ENCODE data around the gene TFPI.
"Not testable (repeated sequence)": the region's sequence is repeated elsewhere in the genome, so short reads cannot be mapped to it uniquely, and the experiment has no call there.

TFPI gene

GRCh38 chr2:187527262-187527661 is 27.0 kb downstream of the TFPI start:
- DNase-seq (ENCODE audit: low read depth, low spot score), result peak; percentile 66
- 0 out of 2 replicates have a peak, but pooled peaks cover under 1% of the 10 kb centered on the region for H3K36me3 ChIP-seq (ENCODE audit: insufficient read depth, low read length)
- peak overlapping the region; percentile 32; the same call in 1 of the 2 replicates for H3K4me3 ChIP-seq
- H3K9ac ChIP-seq (ENCODE audit: insufficient read length), result peak overlapping the region; percentile 1
- TF ChIP-seq EZH2 (IDR thresholded peaks at IDR 0.05), result no peak
- no peak for TF ChIP-seq FOXP2 (optimal IDR thresholded peaks at IDR 0.05; ENCODE audit: control extremely low read depth, extremely low read length, insufficient read depth)
- TF ChIP-seq POLR2AphosphoS5 (IDR thresholded peaks at IDR 0.05; ENCODE audit: borderline replicate concordance, low read depth, low read length), result no peak; the same call in 1 of the 2 replicates
- H3K27ac ChIP-seq, result peak overlapping the region; percentile 88
- no peaks in the 10 kb centered on the region for H3K9me3 ChIP-seq (ENCODE audit: low read depth, low read length)

GRCh38 chr2:187526792-187527191 is 27.4 kb downstream of the TFPI start:
- H3K9me3 ChIP-seq (ENCODE audit: low read depth, low read length), result no peaks in the 10 kb centered on the region
- peak overlapping the region; percentile 1 for H3K9ac ChIP-seq (ENCODE audit: insufficient read length)
- 0 out of 2 replicates have a peak, but pooled peaks cover 3% of the 10 kb centered on the region for H3K36me3 ChIP-seq (ENCODE audit: insufficient read depth, low read length)
- H3K4me3 ChIP-seq, result peak overlapping the region; percentile 32; the same call in 1 of the 2 replicates
- TF ChIP-seq FOXP2 (optimal IDR thresholded peaks at IDR 0.05; ENCODE audit: control extremely low read depth, extremely low read length, insufficient read depth) (no peak), EZH2 (IDR thresholded peaks at IDR 0.05) (no peak), POLR2AphosphoS5 (IDR thresholded peaks at IDR 0.05; ENCODE audit: borderline replicate concordance, low read depth, low read length) (no peak)
- no peak for DNase-seq (ENCODE audit: low read depth, low spot score)
- peak overlapping the region; percentile 88 for H3K27ac ChIP-seq

DNA sequence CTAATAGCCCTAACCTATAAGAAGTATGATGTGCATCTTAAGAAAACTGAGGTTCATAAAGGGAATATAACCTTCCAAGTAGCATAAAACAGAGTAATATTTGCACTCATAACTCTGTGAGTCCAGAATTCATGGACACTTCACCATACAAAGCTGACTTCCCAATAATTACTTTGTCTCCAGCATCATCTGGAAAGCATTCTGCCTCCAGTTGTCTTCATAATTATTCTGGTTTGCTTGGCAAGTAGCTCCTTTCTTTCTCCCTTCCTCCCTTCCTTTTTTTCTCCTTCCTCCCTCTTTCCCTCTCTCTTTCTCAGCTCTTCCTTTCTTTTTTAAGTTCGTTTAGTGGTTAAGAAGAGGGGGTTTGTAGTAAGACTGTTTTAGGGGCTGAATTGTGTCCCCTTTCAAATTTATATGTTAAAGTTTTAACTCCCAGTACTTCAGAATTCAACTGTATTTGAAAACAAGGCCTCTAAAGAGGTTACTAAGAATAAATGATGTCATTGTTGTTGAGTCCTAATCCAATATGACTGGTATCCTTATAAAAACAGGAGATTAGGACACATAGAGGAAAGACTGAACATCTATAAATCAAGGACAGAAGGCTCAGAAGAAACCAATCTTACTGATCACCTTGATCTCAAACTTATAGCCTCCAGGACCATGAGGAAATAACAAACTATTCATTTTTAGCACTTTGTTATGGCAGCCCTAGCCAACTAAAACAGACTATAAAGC is 28.9 kb downstream of the TFPI start:
- no peaks in the 10 kb centered on the region for H3K9me3 ChIP-seq (ENCODE audit: low read depth, low read length)
- 0 out of 2 replicates have a peak, but pooled peaks cover 3% of the 10 kb centered on the region for H3K36me3 ChIP-seq (ENCODE audit: insufficient read depth, low read length)
- no peak overlapping the region for H3K4me3 ChIP-seq
- TF ChIP-seq EZH2 (IDR thresholded peaks at IDR 0.05), result no peak
- TF ChIP-seq POLR2AphosphoS5 (IDR thresholded peaks at IDR 0.05; ENCODE audit: borderline replicate concordance, low read depth, low read length), result no peak
- TF ChIP-seq FOXP2 (optimal IDR thresholded peaks at IDR 0.05; ENCODE audit: control extremely low read depth, extremely low read length, insufficient read depth), result no peak
- no peak for DNase-seq (ENCODE audit: low read depth, low spot score)
- H3K27ac ChIP-seq, result no peak overlapping the region
- no peak overlapping the region for H3K9ac ChIP-seq (ENCODE audit: insufficient read length)

- Histone ChIP-seq H3K4me3 (no peak overlapping the region), H3K27ac (no peak overlapping the region), H3K36me3 (ENCODE audit: insufficient read depth, low read length) (peaks cover 3% of the 10 kb centered on the region; the same call in 1 of the 2 replicates), H3K9me3 (ENCODE audit: low read depth, low read length) (no peaks in the 10 kb centered on the region), H3K9ac (ENCODE audit: insufficient read length) (no peak overlapping the region)
- TF ChIP-seq EZH2 (IDR thresholded peaks at IDR 0.05), result no peak
- no peak for TF ChIP-seq FOXP2 (optimal IDR thresholded peaks at IDR 0.05; ENCODE audit: control extremely low read depth, extremely low read length, insufficient read depth)
- no peak for TF ChIP-seq POLR2AphosphoS5 (IDR thresholded peaks at IDR 0.05; ENCODE audit: borderline replicate concordance, low read depth, low read length)
- no peak for DNase-seq (ENCODE audit: low read depth, low spot score)
These were observed 30.9 kb downstream of the TFPI start for GRCh38 chr2:187523325-187523724.

GRCh38 chr2:187520121-187520624 is 34.1 kb downstream of the TFPI start:
- no peak for DNase-seq (ENCODE audit: low read depth, low spot score)
- H3K9ac ChIP-seq (ENCODE audit: insufficient read length), result no peak overlapping the region
- no peak overlapping the region for H3K4me3 ChIP-seq
- H3K36me3 ChIP-seq (ENCODE audit: insufficient read depth, low read length), result peaks cover 3% of the 10 kb centered on the region; the same call in 1 of the 2 replicates
- H3K9me3 ChIP-seq (ENCODE audit: low read depth, low read length), result no peaks in the 10 kb centered on the region
- no peak for TF ChIP-seq FOXP2 (optimal IDR thresholded peaks at IDR 0.05; ENCODE audit: control extremely low read depth, extremely low read length, insufficient read depth)
- TF ChIP-seq POLR2AphosphoS5 (IDR thresholded peaks at IDR 0.05; ENCODE audit: borderline replicate concordance, low read depth, low read length), result no peak
- TF ChIP-seq EZH2 (IDR thresholded peaks at IDR 0.05), result no peak
- H3K27ac ChIP-seq, result no peak overlapping the region

DNA sequence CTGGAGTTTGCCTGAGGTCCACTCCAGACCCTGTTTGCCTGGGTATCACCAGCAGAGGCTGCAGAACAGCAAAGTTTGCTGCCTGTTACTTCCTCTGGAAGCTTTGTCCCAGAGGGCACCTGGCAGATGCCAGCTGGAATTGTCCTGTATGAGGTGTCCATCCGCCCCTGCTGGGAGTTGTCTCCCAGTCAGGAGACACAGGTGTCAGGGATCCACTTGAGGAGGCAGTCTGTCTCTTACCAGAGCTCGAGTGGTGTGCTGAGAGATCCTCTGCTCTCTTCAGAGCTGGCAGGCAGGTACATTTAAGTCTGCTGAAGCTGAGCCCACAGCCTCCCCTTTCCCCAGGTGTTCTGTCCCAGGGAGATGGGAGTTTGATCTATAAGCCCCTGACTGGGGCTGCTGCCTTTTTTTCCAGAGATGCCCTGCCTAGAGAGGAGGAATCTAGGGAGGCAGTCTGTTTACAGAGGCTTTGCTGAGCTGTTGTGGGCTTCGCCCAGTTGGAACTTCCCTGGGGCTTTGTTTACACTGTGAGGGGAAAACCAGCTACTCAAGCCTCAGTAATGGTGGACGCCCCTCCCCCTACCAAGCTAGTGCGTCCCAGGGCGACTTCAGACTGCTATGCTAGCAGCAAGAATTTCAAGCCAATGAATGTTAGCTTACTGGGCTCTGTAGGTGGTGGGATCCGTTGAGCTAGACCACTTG is 34.7 kb downstream of the TFPI start:
- H3K9me3 ChIP-seq (ENCODE audit: low read depth, low read length), result no peaks in the 10 kb centered on the region
- DNase-seq (ENCODE audit: low read depth, low spot score), result no peak
- H3K36me3 ChIP-seq (ENCODE audit: insufficient read depth, low read length), result peaks cover 3% of the 10 kb centered on the region; the same call in 1 of the 2 replicates
- TF ChIP-seq FOXP2 (optimal IDR thresholded peaks at IDR 0.05; ENCODE audit: control extremely low read depth, extremely low read length, insufficient read depth), result no peak
- TF ChIP-seq EZH2 (IDR thresholded peaks at IDR 0.05), result no peak
- H3K9ac ChIP-seq (ENCODE audit: insufficient read length), result no peak overlapping the region
- no peak overlapping the region for H3K27ac ChIP-seq
- H3K4me3 ChIP-seq, result no peak overlapping the region

DNA sequence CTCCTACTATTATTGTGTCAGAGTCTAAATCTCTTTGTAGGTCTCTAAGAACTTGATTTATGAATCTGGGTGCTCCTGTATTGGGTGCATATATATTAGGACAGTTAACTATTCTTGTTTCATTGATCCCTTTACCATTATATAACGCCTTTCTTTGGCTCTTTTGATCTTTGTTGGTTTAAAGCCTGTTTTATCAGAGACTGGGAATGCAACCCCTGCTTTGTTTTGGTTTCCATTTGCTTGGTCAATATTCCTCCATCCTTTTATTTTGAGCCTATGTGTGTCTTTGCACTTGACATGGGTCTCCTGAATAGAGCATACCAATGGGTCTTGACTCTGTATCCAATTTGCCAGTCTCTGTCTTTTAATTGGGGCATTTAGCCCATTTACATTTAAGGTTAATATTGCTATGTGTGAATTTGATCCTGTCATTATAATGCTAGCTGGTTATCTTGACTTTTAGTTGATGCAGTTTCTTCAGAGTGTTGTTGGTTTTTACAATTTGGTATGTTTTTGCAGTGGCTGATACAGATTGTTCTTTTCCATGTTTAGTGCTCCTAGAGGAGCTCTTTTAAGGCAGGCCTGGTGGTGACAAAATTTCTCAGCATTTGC is 36.4 kb downstream of the TFPI start:
- not testable (repeated sequence) for H3K4me3 ChIP-seq; DNase-seq (ENCODE audit: low read depth, low spot score); H3K36me3 ChIP-seq (ENCODE audit: insufficient read depth, low read length); H3K9me3 ChIP-seq (ENCODE audit: low read depth, low read length); H3K27ac ChIP-seq; H3K9ac ChIP-seq (ENCODE audit: insufficient read length)

GRCh38 chr2:187516630-187517510 is 37.4 kb downstream of the TFPI start:
- H3K36me3 ChIP-seq (ENCODE audit: insufficient read depth, low read length); H3K27ac ChIP-seq; H3K9me3 ChIP-seq (ENCODE audit: low read depth, low read length); H3K4me3 ChIP-seq; H3K9ac ChIP-seq (ENCODE audit: insufficient read length); DNase-seq (ENCODE audit: low read depth, low spot score): not testable (repeated sequence)
